Fibroblast of lung (primary cell): Measurements from ENCODE around the gene ELMO2.

Source experiments
- CTCF ChIP-seq, 2 donors: IDR thresholded peaks in 1 of 2; conservative IDR thresholded peaks in 1 of 2; 1 replicate in 1 of 2; 2 replicates in 1 of 2; pipeline ENCODE4 v1.5.1; 2011 to 2012; ENCODE audit warnings: low read length in 2 of 2, control low read depth in 1 of 2, inconsistent platforms in 1 of 2, low read depth in 1 of 2, mild to moderate bottlenecking in 1 of 2
- EZH2 ChIP-seq: IDR thresholded peaks from 2 replicates; pipeline ENCODE4 v1.5.1; 2012; ENCODE audit warnings: low read length, control low read depth, mild to moderate bottlenecking; ENCODE audit errors: missing control alignments

GRCh38 chr20:46342451-46343347 is 63.7 kb downstream of the ELMO2 start:
- no peak for TF ChIP-seq CTCF (conservative IDR thresholded peaks at IDR 0.05 in 1 of 2, IDR thresholded peaks at IDR 0.05 in 1 of 2; ENCODE audit: low read depth in 1 of 2, low read length in 2 of 2)
- peak; percentile 43 for TF ChIP-seq EZH2
